NCI-H2227 (cell line): ENCODE results near the gene ADAMTS2.

ENCODE experiments used
- DNase-seq: peaks from one replicate; lab custom pipeline; 2025; ENCODE audit not compliant: unreplicated experiment; lab: John Stamatoyannopoulos, UW

ADAMTS2 gene

GRCh38 chr5:179184521-179185050 is 160.7 kb downstream of the ADAMTS2 start:
- DNase-seq = no peak

DNA sequence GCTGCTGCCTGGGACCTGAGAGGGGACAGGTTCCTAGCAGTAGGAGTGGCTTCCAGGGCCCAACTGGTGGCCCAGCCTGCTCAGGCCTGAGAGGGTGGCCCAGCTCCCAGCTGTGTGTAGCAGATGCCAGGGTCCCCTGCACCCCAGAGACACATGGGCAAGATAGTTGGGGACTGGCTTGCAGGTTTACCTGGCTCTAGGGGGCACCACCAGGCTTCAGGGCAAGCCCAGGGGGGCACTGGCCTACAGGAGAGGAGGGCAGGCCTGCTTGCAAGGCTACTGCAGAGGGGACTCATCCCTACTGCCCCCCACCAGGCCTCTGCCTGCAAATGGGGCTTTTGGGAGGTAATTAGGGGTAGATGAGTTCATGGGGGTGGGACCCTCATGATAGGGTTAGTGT is 161.8 kb downstream of the ADAMTS2 start:
- no peak for DNase-seq

- DNase-seq = no peak
Observed at GRCh38 chr5:179182601-179183000, 162.7 kb downstream of the ADAMTS2 start.

GRCh38 chr5:179181988-179182387 is 163.3 kb downstream of the ADAMTS2 start:
- DNase-seq = no peak

DNA sequence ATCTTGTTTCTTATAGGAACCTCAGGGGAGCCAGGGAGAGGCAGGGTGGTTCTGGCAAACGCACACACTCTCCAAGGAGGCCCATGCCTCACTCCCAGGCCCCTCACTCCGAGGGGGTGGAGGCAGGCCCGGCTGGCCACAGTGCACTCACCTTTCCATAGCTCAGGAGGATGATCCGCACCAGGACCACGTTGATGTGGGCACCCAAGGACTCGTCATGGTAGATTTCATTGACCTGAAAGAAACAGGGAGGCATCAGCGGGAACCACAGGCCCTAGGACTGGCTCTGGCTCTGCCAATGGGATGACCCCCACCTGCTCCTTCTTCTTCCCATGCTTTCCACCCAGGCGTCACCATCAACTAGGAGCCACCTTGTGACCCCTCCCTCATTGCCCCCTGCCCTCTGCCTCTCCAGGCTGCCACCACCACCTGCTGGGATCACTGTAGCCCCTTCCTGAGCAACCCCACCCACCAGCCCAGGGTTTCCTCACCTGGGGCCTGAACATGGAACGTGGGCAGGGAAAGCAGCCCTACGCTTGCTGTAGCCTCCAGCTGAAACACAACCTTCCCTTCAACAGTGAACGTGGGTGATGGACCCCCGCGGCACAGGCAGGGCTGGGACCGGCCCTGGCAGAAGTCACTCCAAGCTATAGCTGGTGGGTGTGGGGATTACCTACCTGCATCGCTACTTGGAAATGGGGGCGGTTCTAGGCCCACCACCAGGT is 164.2 kb downstream of the ADAMTS2 start:
- DNase-seq = no peak

GRCh38 chr5:179180061-179180610 is 165.1 kb downstream of the ADAMTS2 start:
- DNase-seq = no peak

DNA sequence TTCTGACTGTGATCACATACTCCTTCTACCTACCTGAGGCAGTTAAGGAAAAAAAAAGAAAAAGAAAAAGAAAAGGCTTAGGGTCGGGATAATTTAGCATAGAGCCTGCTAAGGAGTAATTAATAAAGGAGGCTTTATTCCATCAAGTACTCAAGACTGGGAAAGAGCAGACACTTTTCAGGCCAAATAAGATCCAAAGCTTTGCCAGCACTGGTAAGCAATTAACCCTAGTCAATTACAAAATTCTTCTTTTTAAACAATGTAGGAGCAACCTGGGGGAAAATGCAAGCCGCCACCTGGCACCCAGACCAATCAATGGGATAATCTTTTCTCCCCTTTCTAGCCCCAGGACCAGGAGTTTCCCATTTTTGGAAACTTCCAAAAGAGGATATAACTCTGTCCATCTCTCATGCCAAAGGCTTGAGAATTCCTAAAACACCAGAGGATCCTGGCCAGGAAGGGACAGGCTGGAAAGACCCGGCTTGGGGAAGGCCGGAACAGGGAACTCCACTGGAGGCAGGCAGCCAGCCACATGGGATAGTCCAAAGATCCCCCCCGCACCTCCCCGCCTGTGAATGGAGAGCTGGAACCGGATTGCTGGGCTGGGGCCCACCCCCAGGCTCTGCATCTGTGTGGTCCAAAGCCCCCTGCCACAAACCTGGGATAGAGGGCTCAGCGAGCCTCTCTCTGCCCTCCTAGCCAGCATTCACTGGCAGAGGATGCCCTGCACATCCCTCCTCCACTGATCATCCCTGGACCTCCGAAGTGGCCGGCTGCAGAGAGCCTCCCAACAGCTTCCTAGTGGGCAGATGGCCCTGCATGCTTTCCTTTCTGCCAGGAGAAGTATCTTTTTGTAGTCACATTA is 167.3 kb downstream of the ADAMTS2 start:
- DNase-seq = no peak

GRCh38 chr5:179176571-179177230 is 168.6 kb downstream of the ADAMTS2 start:
- no peak for DNase-seq

DNA sequence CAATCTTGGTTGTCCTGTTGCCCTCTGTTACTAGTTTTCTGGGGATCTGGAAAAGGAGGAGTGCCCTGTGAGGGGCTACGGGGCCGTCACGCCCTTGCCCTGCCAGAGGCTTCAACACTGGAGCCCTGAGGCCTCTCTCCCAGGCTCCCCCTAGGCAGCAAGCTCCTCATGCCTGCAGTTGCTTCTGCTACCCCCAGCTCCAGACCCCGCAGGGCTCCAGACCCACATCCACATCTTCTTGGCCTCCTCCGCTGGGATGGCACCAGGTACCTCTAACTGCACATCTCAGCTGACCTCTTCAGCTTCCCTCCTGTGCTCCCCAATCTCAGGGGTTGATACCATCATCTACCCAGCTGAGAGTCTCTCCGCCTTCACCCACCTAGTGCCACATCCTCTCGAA is 169.1 kb downstream of the ADAMTS2 start:
- no peak for DNase-seq

GRCh38 chr5:179171816-179172745 is 173.2 kb downstream of the ADAMTS2 start:
- no peak for DNase-seq

GRCh38 chr5:179171251-179171815 is 173.9 kb downstream of the ADAMTS2 start:
- DNase-seq = no peak

GRCh38 chr5:179170606-179171005 is 174.7 kb downstream of the ADAMTS2 start:
- DNase-seq = no peak

DNA sequence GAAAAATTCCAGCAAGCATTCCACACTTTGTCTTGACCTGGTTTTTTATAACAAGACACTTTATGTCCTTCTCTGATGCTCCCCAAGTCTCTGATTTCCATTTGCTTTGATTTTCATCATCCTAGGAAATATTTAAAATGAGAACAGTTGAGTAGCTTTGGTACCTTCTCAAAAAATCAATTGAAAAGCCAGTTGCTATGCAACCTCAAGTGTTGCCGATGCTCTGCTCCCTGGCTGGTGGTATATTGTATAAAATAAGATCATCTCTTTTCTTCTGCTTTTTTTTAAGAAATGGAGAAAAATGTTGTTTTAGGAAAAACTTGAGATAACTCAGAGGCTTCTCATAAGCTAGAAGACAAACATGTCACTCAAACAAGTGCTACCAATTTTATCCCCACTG is 175.4 kb downstream of the ADAMTS2 start:
- no peak for DNase-seq

- DNase-seq = no peak
Observed at GRCh38 chr5:179168664-179169063, 176.6 kb downstream of the ADAMTS2 start.

- no peak for DNase-seq
Observed at GRCh38 chr5:179167871-179168451, 177.3 kb downstream of the ADAMTS2 start.

DNA sequence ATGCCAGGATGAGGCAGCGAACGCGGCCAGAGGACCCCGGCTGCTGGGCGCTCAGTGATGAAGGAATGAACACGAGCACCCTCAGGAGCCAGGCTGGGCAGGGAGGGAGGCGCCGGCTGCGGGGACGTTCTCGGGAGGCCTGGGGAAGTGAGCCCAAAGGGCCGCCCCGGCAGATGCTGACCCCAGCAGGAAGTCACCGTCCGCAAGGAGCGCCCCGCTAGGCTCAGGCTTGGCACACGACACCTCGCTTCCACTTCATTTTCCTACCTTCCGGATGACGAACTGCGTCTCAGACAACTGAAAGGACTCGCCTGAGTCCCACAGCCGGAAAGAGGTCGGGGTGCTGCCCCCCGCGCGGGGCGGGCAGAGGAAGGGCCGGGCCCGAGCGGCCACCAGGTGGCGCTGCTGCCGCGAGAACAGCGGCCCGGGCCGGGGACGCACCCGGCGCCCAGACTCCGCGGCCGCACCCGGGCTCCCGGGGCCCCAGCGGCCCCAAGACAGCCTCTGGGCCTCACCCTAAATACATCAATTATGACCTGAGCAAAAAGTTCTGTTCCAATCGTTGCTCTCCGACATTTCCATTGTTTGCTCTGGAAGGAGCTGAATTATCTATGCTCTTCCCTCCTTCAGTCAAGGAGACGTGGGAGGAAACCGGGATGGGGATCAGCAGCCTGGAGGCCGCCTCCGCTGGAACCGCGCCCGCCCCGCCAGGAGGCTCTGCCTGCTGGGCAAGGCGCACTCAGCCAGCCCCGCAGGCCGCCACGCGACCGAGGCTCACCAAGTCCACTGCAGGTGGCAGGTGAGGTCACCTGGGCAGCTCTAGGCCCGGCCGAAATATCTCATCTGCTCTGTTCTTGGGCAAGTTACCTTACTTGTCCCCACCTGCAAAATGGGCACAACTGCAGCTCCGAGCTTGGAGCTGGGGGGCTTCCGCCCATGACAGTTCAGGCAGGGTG is 178.1 kb downstream of the ADAMTS2 start:
- DNase-seq = peak; percentile 33

- DNase-seq = no peak
Observed at GRCh38 chr5:179166171-179166885, 178.9 kb downstream of the ADAMTS2 start.
